DMS 273 (cell line): ENCODE results near the gene CTIF.
"Not testable (repeated sequence)": the region's sequence is repeated elsewhere in the genome, so short reads cannot be mapped to it uniquely, and the experiment has no call there.

Experiments
- DNase-seq: peaks from one replicate; lab custom pipeline; 2025; ENCODE audit not compliant: unreplicated experiment; lab: John Stamatoyannopoulos, UW

Gene CTIF

DNA sequence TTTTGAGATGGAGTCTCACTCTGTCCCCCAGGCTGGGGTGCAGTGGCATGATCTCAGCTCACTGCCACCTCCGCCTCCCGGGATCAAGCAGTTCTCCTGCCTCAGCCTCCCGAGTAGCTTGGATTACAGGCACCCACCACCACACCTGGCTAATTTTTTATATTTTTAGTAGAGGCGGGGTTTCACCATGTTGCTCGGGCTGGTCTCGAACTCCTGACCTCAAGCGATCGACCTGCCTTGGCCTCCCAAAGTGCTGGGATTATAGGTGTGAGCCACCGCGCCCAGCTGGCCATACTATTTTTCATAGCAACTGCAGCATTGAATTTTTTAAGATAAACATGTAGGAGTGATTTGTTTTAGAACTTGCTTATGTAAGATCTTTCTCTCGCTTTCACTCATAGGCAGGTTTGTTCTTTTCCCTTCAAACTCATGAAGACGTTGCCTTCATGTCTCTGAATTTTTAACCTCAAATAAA, 273.2 kb downstream of the CTIF start:
- not testable (repeated sequence) for DNase-seq

DNA sequence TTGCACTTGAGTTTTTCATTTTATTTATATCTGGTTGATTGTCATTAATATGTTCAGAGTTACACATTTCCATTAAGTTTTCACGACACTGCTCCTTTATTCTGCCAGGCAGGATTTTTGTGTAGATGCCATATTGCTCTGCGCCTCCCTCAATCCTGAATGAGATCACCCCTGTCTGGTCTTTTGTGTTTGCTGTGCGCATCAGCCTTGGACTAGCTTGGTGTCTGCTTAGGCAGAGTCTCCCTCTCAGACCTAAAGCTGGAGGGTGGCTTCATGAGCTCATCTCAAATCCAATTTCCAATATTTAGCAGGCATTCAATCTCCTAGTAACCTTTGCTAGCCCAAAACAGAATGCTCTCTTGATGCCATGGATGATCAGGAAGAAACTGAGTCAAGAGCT, 274.5 kb downstream of the CTIF start:
- DNase-seq: no peak

DNA sequence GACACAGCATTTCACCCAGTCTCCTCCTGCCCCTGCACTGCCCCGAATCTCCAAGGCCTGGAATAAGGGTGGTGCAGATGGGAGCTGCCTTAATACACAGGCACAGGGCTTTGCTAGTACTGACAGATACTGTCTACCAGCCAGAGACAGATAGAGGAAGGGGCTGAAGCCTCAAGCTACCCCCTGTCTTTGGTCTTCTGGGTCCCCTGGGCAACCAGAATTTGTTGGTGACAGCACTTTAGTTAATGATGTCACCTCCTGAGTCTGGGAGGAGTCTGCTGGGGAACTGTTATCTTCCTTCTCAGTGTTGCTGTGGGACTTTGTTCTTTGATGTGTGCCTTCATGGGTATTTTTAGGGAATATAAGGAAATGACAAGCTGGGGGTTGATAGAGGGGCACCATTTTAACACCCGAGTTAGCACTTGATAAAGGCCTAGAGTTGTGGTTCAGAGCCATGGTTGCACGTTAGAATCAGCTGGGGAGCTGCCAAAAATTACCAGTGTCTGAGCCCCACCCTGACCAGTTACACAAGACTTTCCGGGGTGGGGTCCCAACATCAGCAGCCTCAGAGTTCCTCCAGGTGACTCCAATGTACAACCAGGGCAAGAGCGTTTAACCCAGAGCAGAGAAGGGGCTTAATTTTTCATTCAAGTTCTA, 275.1 kb downstream of the CTIF start:
- no peak for DNase-seq

DNA sequence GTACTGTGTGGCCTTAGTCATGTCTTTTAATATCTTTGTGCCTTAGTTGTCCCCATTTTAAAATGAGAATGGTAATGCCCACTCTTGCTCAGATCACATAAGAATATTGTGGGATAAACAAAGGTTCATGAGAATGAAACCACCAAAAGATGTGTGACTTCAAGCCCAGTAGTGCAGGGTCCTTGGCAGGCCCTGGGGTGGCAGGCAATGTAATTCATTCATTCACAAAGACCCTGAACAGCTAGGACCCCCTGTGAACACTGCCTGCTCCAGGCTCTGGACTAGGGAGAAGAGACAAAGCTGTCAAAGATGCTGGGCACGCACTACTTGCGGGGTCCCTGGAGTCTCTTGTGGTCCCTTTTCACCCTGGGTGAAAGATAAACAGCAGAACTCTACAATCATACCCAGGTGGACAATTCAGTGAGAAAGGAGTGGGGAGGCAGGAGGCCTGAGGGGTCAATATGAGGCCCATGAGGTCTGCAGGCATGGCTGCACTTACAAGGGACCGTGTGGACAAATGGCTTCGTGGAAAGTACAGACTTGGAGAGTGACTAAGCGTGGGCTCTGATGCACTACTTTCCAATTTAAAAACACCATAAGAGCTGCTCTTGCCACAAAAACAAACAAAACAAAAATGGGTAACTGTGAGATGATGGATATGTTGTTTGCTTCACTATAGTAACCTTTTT, 275.8 kb downstream of the CTIF start:
- no peak for DNase-seq

DNA sequence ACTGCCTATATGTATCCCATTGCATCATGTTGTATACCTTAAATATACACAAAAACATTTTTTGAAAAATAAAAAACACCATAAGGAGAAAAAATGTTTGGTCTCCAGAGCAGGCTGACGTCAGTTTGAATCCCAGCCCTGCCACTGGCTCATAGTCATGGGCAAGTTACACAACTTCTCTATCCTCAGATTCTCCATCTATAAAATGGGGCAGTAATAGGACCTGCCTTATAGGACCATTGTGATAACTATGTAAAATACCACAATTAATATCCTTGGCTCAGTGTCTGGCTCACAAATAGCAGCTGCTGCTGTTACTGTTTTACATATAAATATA, 276.3 kb downstream of the CTIF start:
- no peak for DNase-seq

DNA sequence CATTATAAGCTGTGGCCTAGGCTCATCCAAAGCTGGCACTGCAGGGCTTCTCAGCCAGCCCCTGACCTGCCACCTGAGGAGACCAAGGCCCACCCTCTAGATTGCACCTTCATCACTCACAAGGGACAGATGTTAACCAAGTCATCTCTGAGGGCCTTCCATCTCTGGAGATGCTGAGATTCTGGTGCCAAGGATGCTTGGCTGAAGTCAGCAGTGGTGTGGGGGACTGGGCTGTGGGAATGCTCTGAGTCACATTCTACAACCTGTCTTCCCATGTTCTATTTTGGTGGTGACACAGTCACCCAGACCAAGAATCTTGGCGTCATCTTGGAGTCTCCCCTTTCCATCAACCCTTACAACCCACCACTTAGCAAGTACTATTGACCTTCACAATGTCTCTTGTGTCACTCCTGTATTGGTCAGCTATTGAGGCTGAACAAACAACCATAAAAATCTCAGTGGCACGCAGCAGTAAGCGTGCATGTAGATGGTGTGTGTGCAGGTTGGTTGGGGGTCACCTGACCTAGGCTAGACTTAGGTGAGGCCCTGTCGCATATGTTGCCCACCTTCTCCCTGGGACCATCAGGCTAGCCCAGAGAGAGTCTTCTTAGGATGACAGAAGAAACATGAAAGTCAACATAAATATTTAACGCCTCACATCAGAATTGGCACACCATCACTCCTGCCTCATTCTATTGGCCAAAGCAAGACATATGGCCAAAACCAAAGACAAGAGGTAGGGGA, 276.9 kb downstream of the CTIF start:
- no peak for DNase-seq

DNA sequence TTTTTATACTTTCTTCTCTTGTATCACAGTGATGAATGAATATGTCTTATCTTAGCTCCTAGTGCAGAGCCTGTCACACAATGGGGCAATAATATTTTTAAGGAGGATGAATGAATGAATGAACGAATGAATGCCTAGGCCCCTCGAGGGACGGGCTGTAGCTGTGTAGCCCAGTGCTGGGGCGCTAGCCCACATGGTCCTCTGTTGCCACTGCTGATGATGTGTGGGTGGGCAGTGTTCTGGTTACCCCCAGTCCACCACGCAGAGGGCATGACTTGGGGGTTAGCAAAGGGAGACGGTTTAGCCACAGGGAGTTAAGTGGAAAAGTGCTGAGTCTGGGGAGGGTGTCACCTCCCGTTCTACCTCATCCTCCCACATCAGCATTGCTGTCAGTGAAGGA, 277.7 kb downstream of the CTIF start:
- DNase-seq: no peak

DNA sequence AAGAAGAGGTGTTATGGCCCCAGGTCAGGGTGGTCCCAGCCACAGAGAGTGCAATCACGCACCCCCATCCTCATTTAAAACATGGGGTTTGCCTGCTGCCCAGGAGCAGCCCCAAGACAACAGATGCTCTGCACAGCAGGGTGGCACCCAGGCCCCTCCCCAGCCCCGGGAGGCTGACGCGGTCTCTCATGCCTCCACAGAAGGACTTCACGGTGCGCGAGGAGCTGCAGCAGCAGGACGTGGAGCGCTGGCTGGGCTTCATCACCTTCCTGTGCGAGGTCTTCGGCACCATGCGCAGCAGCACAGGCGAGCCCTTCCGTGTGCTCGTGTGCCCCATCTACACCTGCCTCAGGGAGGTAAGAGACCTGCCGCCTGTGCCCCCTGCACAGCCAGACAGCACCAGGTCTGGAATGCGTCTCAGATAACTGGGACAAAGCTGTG, 278.2 kb downstream of the CTIF start:
- DNase-seq: peak; percentile 28

DNA sequence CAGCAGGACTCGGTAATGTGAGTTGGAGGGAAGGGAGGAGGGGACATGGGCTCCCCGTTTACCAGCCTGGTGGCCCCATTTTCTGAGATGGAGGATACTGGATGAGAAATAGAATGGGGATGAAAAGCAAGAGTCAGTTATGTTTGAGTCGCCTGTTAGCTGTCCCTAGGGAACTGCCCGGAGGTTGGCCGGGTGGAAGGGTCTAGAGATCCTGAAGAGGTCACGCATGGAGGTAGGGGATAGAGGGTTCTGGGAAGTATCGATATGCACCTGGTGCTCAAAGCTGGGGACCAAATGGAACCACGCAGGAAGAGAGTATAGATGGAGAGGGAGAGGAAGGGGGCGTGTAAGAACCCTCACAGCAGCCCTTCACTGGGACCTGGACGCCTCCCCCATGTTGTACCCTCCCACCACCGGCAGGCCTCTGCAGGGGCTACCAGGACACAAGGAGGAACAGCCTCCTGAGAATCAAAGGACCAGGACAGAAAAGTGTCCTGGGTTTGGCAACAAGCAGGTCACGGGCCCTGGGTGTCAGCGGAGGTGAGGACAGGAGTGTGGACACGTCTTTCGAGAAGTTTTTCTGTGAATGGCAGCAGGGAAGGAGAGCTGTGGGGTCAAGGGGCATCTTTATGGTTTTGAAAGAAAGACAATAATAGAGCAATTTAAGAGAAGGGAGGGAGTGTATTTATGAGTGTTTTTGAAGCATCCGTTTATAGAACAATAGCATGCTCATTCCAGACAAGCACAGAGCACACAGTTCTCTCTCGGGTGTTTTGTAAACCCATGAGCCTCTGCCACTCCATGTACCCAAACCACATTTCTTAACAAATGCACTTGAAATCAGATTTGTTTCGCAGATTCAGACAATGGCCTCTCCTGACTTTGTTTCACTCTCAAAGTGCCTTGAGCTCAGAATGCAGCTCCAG, 279.8 kb downstream of the CTIF start:
- DNase-seq: no peak

DNA sequence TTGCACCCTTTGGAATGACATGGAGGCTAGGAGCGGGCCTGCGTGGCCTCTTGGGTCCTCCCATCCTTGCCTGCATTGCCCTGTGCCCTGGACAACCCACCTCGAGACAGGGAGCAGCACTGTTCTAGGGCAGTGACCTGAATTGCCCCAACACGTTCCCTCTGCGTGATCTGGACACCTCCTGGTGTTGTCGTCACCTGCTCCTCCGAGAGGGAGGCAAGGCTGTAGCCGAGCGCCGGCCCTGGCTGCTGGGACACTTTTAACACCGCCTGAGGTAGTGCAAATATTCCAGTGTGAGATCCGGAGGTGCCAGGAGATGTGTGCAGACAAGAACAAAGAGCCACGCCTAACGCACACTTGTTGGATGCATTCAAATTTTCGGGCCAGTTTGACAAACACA, 280.4 kb downstream of the CTIF start:
- DNase-seq: no peak

DNA sequence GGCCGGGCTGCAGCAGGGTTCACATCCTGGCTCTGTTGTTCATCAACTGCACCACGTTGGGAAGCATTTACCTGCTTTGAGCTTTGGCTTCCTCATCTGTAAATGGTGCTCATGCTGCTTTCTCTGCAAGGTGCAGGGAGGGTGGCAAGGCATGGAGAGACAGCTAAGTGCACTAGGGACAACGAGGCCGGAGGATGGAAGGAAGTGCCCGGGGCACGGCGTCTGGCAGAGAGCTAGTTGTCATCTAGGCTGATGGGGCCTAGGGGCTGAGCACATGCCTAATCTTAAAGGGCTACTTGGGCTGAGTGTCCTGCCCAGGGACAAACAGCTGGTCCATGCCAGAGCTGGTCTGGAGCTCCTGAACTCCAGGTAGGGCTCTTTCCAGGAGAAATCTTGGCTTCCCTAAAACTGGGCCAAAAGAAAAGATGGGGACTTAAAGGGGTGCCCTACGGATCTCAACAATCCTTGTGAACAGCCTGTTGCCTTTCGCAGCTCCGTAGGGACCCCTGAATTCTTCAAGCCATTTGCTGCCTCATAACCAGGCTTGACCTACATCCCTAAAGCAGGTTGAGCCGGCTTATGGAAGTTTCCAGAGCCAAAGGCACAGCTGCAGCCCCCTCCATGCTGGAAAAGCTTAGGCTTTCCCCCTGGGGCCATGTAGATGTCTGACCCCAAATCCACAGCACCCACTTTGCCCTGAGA, 281.1 kb downstream of the CTIF start:
- DNase-seq: no peak

DNA sequence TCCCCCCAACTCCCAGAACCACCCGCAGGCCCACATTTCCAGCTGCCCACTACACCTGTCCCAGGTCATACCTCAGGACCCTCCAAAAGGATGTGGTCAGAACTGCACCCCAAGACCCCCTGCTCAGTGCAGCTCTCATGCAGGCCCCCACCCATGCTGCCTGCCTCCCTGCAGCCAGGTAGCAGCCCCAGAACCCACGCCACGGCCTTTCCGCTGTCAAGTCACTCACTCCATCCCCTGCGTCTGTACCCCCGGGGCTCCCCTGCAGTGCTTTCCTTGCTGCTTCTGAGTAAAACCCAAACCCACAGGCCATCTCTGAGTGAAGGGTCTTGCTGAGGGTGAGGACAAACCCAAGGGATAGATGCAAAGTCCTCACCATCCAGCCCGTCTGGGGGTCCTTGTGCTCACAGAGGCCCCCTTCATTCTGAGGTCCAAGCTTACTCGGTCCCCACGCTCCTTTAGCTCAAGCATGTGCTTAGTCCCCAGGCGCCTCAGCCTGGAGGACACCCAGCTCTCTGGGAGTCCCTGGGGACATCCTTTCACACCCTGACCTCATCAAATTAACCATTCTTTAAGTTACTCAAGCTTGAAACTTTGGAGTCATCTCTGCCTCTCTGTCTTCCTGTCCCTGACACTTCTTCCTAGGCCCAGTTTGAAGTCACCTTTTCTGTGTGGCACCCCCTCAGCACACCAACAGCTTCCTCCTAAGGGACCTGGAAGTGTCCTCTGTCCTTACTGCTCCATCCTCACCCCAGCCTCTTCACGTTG, 281.8 kb downstream of the CTIF start:
- DNase-seq: no peak

DNA sequence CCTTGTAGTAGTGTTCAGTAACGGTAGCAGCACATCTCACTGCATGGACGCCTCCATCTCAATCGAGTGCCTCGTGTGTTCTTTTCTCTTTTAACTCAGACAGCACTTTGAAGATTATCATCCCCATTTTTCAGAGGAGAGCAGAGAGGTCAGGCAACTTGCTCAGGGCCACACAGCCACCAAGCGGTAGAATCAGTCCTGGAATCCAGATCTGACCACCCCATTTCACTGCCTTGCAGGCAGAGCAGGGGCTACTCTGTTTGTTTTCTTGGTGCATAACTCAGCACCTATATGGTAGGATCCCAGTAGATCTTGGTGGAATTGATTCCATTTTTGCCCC, 282.4 kb downstream of the CTIF start:
- no peak for DNase-seq

DNA sequence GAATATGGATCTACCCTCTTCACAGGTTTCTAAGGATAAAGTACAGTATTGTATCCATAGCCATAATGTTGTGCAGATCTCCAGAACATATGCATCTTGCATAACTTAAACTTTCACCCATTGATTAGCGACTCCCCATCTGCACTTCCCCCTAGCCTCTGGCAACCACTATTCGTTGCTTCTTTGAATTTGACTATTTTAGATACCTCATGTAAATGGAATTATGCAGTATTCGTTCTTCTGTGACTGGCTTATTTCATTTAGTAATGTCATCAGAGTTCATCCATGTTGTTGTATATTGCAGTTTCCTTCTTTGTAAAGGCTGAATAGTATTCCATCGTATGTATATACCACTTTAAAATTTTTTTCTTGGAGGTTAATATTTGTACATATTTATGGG, 283.0 kb downstream of the CTIF start:
- DNase-seq: no peak

DNA sequence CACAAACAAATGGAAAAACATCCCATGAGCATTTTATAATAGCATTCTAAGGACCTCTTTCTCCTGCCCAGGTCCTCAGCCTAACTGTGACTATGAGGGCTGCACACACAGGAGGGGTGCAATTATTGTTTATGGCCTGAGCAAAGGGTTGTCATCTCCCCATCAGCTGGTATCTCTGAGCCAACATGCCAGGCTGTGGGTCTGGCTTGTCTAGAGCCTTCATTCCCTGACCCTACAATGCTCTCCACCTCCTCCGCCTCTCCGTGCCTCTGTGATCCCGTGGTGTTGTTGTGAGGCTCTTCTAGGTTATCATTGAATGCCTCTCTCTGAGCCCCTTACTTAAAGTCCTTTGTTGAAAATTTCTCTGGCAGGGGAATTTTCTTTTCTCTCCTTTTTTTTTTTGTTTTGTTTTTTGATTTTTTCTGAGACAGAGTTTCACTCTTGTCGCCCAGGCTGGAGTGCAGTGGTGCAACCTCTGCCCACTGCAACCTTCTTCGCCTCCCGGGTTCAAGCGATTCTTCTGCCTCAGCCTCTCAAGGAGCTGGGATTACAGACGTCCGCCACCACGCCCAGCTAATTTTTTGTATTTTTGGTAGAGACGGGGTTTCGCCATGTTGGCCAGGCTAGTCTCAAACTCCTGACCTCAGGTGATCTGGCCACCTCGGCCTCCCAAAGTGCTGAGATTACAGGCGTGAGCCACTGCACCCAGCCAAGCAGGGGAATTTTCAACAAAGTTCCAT, 285.6 kb downstream of the CTIF start:
- DNase-seq: no peak

DNA sequence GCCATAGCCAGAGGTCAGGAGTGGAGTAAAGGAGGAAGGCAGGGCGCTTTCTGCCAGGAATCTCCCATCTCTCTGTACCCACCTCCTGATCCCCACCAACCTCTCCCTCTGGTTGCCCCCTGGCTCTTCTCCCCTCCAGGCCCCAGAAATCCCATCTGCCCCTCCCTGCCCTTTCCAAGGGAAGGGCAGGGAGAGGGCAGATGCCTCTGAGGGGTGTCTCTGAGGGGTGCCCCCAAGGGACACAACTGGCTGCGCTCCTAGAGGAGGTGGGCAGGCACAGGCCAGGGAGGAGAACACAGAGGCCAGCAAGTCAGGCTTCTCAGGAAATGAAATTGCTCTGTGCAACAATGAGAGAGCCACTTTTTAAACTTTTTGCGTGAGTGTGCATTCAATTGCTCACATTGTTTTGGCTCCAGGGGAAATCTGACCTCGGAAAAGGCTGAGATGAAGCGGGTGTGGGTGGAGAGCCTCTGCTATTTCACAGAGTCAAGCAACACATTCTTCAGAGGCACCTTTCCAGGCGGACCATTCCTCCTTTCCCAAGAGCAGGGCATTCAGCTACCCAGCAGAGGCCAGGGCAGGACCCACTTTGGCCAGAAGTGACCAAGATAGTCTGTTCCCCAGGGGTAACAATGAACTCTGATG, 286.4 kb downstream of the CTIF start:
- DNase-seq: no peak

DNA sequence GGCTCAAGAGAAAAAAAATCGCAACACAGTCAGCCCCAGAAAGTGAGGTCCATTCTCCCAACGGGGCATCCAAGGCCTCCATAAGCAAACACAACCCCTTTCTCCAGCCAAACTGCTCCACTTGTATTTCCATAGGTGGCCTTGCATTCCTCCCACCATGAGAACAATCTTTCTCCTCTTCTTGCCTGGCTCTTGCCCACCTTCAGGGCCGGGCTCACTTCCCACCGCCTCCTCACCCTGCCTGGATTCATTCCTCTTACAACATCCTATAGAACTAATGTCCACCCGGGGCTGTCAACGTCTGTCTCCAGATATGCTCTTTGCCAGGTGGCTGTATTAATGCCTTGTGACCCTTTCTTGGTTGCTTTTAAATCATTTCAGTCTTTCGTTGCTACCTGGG, 287.4 kb downstream of the CTIF start:
- DNase-seq: no peak

DNA sequence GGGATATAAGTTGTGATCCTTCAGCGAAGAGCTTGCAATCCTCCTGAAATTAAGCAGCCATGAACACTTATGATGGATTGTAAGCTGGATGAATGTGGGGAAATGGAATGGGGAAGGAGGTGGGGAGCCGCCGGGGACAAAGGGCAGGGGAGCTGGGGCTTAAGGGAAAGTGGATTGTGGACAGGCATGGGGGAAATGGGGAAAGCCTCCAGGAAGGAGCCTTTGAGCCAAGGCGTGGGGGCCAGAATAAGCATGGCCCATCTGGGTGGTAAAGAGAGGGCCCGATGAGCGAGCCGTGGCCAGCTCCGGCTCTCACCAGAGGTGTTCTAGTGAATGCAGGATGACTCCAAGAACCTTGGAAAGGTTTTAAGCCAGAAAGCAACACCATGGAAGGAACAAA, 288.0 kb downstream of the CTIF start:
- no peak for DNase-seq
